Tibial artery (tissue), 4 donors: ENCODE results near the gene TPM4.

ENCODE experiments used
- DNase-seq, 2 donors: peaks; one replicate each; pipeline ENCODE4 v3.0.0-alpha.2; 2019
- H3K27ac ChIP-seq, 2 donors: fragments of 200-600 bp; sonication (generic) in 1 of 2; 1 replicate in 1 of 2; 2 replicates in 1 of 2; pipeline ENCODE4 v1.5.1; 2018 to 2019; ENCODE audit warnings: mild to moderate bottlenecking in 1 of 2
- H3K27me3 ChIP-seq, 2 donors: fragments of 200-600 bp; sonication (generic) in 1 of 2; one replicate each; pipeline versions ENCODE4 v1.5.1 to v1.6.0; 2016 to 2019
- H3K36me3 ChIP-seq, 3 donors: fragments of 200-600 bp; sonication (generic) in 2 of 3; one replicate each; pipeline ENCODE4 v1.5.1; 2016 to 2019; ENCODE audit warnings: mild to moderate bottlenecking in 2 of 3
- H3K4me1 ChIP-seq, 4 donors: fragments of 200-600 bp; sonication (generic) in 2 of 4; 1 replicate in 3 of 4; 2 replicates in 1 of 4; pipeline ENCODE4 v1.5.1; 2016 to 2019
- H3K4me3 ChIP-seq, 2 donors: fragments of 200-600 bp; sonication (generic) in 1 of 2; 1 replicate in 1 of 2; 2 replicates in 1 of 2; pipeline ENCODE4 v1.5.1; 2018 to 2019; ENCODE audit warnings: mild to moderate bottlenecking in 2 of 2
- H3K9me3 ChIP-seq, 3 donors: fragments of 200-600 bp; sonication (generic) in 1 of 3; one replicate each; pipeline ENCODE4 v1.5.1; 2016 to 2019
- CTCF ChIP-seq, 2 experiments: fragments of 200-600 bp in 1 of 2; fragments of 450-650 bp in 1 of 2; IDR thresholded peaks; one replicate each; pipeline ENCODE4 v1.5.1; 2017 to 2019; ENCODE audit warnings: antibody characterized with exemption in 2 of 2, mild to moderate bottlenecking in 1 of 2, moderate library complexity in 1 of 2
- intact Hi-C: fragments of 100-400 bp; cut with DNase I; formaldehyde crosslinking; loops from one replicate; pipeline ENCODE4 v1.15.0; 2023; ENCODE audit warnings: low total_unique reads

Gene TPM4

GRCh38 chr19:16060294-16060693 lies 16.0 kb upstream of the TPM4 start:
- intact Hi-C loops: no loop called here
- no peak for DNase-seq
- Histone ChIP-seq H3K4me1 (peaks cover 0 to 20% (median 9%) of the 10 kb centered on the region in 4 donors), H3K36me3 (no peaks in the 10 kb centered on the region), H3K4me3 (no peak overlapping the region), H3K27ac (no peak overlapping the region), H3K9me3 (peaks cover 0 to 19% (median 0%) of the 10 kb centered on the region in 3 donors), H3K27me3 (no peaks in the 10 kb centered on the region)
- no peak for TF ChIP-seq CTCF (IDR thresholded peaks at IDR 0.05)

DNA sequence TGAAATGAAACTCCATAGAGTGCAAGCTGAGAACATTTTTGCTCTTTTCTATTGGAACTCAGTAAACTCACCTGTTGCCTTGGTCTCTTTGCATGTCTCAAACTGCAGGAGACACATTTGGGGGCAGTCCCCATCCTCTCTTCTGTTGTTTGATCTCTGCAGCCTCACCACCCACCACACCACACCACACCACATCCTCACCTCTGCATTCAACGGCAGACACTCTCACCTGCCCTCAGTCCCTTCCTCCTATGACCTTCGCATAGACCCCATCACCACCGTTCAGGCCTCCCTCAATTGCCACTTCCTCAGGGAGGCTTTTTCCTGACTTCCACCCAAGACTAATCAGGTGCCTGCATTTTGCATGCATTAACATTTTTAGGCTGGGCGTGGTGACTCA lies 14.4 kb upstream of the TPM4 start:
- H3K4me1 ChIP-seq: peaks cover 0 to 33% (median 16%) of the 10 kb centered on the region in 4 donors
- no peak for TF ChIP-seq CTCF (IDR thresholded peaks at IDR 0.05)
- no peak for DNase-seq
- H3K27me3 ChIP-seq: no peaks in the 10 kb centered on the region
- peaks cover 0 to 10% (median 0%) of the 10 kb centered on the region in 3 donors for H3K9me3 ChIP-seq
- no peak overlapping the region for H3K27ac ChIP-seq
- intact Hi-C loops: no loop called here
- no peak overlapping the region for H3K4me3 ChIP-seq
- H3K36me3 ChIP-seq: no peaks in the 10 kb centered on the region

DNA sequence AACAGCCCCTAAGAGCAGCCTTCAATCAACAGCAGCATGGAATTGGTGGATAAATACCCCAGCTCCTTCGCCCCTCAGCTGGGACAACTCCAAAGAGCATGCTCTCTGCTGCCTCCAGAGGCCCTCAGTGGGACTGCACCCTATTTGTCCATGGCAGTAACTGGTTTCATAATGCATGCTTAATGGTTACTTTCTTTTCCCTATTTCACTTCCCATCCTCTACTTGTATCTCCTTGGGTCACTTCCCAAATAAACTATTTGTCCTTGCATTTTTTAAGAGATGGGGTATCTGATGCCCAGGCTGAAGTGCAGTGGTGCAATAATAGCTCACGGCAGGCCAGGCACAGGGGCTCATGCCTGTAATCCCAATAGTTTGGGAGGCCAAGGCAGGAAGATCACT lies 13.5 kb upstream of the TPM4 start:
- intact Hi-C loops: no loop called here
- Histone ChIP-seq H3K9me3 (peaks cover 0 to 6% (median 0%) of the 10 kb centered on the region in 3 donors), H3K27ac (no peak overlapping the region), H3K36me3 (no peaks in the 10 kb centered on the region), H3K4me3 (no peak overlapping the region), H3K27me3 (no peaks in the 10 kb centered on the region), H3K4me1 (peaks cover 0 to 35% (median 19%) of the 10 kb centered on the region in 4 donors)
- TF ChIP-seq CTCF (IDR thresholded peaks at IDR 0.05): peak; percentile 55 to 71
- DNase-seq: peak in 1 of 2 donors; percentile 54

- DNase-seq: no peak
- intact Hi-C loops: no loop called here
- Histone ChIP-seq H3K4me3 (no peak overlapping the region), H3K27me3 (no peaks in the 10 kb centered on the region), H3K9me3 (peaks cover 0 to 6% (median 0%) of the 10 kb centered on the region in 3 donors), H3K27ac (peak overlapping the region; percentile 93 to 100), H3K36me3 (no peaks in the 10 kb centered on the region), H3K4me1 (peaks cover 0 to 35% (median 19%) of the 10 kb centered on the region in 4 donors)
- no peak for TF ChIP-seq CTCF (IDR thresholded peaks at IDR 0.05)
These were observed 11.9 kb upstream of the TPM4 start for GRCh38 chr19:16064209-16064889.

DNA sequence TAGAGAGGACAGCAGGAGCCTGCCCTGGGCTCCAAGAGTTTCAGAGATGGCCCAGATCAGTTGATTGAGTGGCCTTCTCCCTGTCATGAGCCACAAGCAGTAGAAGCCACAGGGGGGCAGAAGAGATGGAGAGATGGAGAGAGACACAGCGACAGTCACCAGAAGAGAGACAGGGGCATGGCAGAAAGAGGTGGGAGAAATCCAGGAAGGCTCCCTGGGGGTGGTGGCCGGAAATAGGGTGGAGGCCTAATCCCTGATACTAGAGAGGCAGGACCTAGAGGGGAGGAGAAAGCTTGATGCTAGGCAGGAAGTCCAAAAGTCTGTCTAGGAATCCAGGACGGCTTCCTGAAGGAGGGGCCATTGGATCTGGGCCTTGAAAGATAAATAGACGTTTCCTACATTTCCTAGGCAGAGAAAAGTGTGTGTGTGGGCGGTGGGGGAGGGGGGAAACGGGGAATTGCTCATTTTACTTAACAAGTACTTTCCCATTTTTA lies 9.6 kb upstream of the TPM4 start:
- no peaks in the 10 kb centered on the region for H3K27me3 ChIP-seq
- peak in 1 of 2 donors; percentile 74 for DNase-seq
- intact Hi-C loops: no loop called here
- no peaks in the 10 kb centered on the region for H3K9me3 ChIP-seq
- peaks cover 0 to 2% (median 0%) of the 10 kb centered on the region in 3 donors for H3K36me3 ChIP-seq
- peak overlapping the region; percentile 85 to 91 for H3K4me3 ChIP-seq
- TF ChIP-seq CTCF (IDR thresholded peaks at IDR 0.05): peak; percentile 4 to 25
- H3K27ac ChIP-seq: peak overlapping the region; percentile 93 to 100
- H3K4me1 ChIP-seq: peaks cover 0 to 51% (median 31%) of the 10 kb centered on the region in 4 donors
